PFSK-1 (cell line): ENCODE measurements around the gene PDK2.

ENCODE experiments used
- SIN3A ChIP-seq: IDR thresholded peaks from 2 replicates; pipeline ENCODE4 v1.6.1; 2012; ENCODE audit warnings: mild to moderate bottlenecking, low read length, moderate library complexity, borderline replicate concordance; ENCODE audit not compliant: insufficient read depth
- TF ChIP-seq, protein P1 (sequence below), 2 experiments: IDR thresholded peaks; 2 replicates each; pipeline versions ENCODE4 v1.6.1 to v1.8.0; 2011 to 2012; ENCODE audit warnings: low read depth in 2 of 2, low read length in 2 of 2, control low read depth in 1 of 2, inconsistent platforms in 1 of 2, mild to moderate bottlenecking in 1 of 2, moderate library complexity in 1 of 2; ENCODE audit not compliant: insufficient read depth in 1 of 2

DNA sequence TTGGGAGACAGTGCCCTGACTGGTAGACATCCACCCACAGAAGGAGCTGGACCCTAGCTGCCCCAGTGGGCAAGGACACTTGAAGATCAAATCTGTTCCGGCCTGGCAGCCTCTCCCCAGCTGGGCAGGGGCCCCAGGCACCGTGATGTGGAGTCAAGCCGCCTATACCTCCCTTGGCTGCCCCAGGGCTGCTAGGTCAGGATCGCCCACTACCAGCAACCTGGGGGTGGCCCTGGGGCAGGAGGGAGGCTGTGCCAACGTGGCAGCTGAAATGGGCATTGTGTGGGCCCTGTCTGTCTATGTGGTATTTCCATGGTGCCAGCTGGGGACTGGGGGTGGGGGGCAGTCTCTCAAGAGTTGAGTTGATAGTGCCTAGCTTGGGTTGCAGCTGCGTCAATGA lies 941 bp downstream of the PDK2 start:
- TF ChIP-seq, protein P1, sequence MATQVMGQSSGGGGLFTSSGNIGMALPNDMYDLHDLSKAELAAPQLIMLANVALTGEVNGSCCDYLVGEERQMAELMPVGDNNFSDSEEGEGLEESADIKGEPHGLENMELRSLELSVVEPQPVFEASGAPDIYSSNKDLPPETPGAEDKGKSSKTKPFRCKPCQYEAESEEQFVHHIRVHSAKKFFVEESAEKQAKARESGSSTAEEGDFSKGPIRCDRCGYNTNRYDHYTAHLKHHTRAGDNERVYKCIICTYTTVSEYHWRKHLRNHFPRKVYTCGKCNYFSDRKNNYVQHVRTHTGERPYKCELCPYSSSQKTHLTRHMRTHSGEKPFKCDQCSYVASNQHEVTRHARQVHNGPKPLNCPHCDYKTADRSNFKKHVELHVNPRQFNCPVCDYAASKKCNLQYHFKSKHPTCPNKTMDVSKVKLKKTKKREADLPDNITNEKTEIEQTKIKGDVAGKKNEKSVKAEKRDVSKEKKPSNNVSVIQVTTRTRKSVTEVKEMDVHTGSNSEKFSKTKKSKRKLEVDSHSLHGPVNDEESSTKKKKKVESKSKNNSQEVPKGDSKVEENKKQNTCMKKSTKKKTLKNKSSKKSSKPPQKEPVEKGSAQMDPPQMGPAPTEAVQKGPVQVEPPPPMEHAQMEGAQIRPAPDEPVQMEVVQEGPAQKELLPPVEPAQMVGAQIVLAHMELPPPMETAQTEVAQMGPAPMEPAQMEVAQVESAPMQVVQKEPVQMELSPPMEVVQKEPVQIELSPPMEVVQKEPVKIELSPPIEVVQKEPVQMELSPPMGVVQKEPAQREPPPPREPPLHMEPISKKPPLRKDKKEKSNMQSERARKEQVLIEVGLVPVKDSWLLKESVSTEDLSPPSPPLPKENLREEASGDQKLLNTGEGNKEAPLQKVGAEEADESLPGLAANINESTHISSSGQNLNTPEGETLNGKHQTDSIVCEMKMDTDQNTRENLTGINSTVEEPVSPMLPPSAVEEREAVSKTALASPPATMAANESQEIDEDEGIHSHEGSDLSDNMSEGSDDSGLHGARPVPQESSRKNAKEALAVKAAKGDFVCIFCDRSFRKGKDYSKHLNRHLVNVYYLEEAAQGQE (IDR thresholded peaks at IDR 0.05; ENCODE audit: insufficient read depth in 1 of 2, low read depth in 2 of 2, low read length in 2 of 2) = no peak
- no peak for TF ChIP-seq SIN3A
